Type B pancreatic cell (in vitro differentiated cells): ENCODE measurements around the gene INPP5J. TPM values are rescaled to one million over a fixed set of nuclear protein-coding genes. Genes with fewer than 3 reads are reported as not detected.

Source experiments
- DNase-seq: peaks from one replicate; pipeline ENCODE4 v3.0.0; 2021; ENCODE audit warnings: mixed read lengths; ENCODE audit not compliant: unreplicated experiment; ENCODE audit errors: extremely low spot score
- H3K27ac Mint-ChIP-seq: 2 replicates; pipeline ENCODE4 v1.8.0; 2021; ENCODE audit warnings: mild to moderate bottlenecking, mixed read lengths
- H3K27me3 Mint-ChIP-seq: 2 replicates; pipeline ENCODE4 v1.8.0; 2021; ENCODE audit warnings: mixed read lengths
- H3K36me3 Mint-ChIP-seq: 2 replicates; pipeline ENCODE4 v1.8.0; 2021; ENCODE audit warnings: mixed read lengths
- H3K4me1 Mint-ChIP-seq: one replicate; pipeline ENCODE4 v1.8.0; 2021; ENCODE audit warnings: mixed read lengths; ENCODE audit not compliant: unreplicated experiment
- H3K4me3 Mint-ChIP-seq: 2 replicates; pipeline ENCODE4 v1.8.0; 2021; ENCODE audit warnings: mild to moderate bottlenecking, mixed read lengths
- H3K9me3 Mint-ChIP-seq: 2 replicates; pipeline ENCODE4 v1.8.0; 2021; ENCODE audit warnings: mixed read lengths
- CTCF ChIP-seq: fragments of 200-600 bp; sonication (generic); conservative IDR thresholded peaks from 2 replicates; pipeline ENCODE4 v1.5.0; 2021; ENCODE audit warnings: antibody characterized with exemption, mild to moderate bottlenecking
- total RNA-seq: library from RNA; stranded (reverse); gene quantifications from 2 replicates; pipeline ENCODE4 v1.2.1, GENCODE V29; 2021; ENCODE audit warnings: low replicate concordance

The INPP5J gene
- total RNA-seq, 1 donor from 2014 or later, result 8.7 TPM

GRCh38 chr22:31091106-31091975 lies 31.4 kb upstream of the INPP5J start:
- H3K36me3 Mint-ChIP-seq, result peaks cover 5% of the 10 kb centered on the region
- no peaks in the 10 kb centered on the region for H3K27me3 Mint-ChIP-seq
- no peak overlapping the region for H3K4me3 Mint-ChIP-seq
- H3K4me1 Mint-ChIP-seq, result no peaks in the 10 kb centered on the region
- TF ChIP-seq CTCF, result no peak
- no peaks in the 10 kb centered on the region for H3K9me3 Mint-ChIP-seq
- H3K27ac Mint-ChIP-seq, result no peak overlapping the region
- no peak for DNase-seq

GRCh38 chr22:31092161-31092560 lies 30.6 kb upstream of the INPP5J start:
- no peaks in the 10 kb centered on the region for H3K27me3 Mint-ChIP-seq
- H3K36me3 Mint-ChIP-seq, result peaks cover 6% of the 10 kb centered on the region
- no peaks in the 10 kb centered on the region for H3K9me3 Mint-ChIP-seq
- no peak for DNase-seq
- H3K4me3 Mint-ChIP-seq, result no peak overlapping the region
- TF ChIP-seq CTCF, result no peak
- no peak overlapping the region for H3K27ac Mint-ChIP-seq
- no peaks in the 10 kb centered on the region for H3K4me1 Mint-ChIP-seq

GRCh38 chr22:31093086-31093850 lies 29.5 kb upstream of the INPP5J start:
- peaks cover 6% of the 10 kb centered on the region for H3K36me3 Mint-ChIP-seq

GRCh38 chr22:31094021-31094551 lies 28.7 kb upstream of the INPP5J start:
- no peak for TF ChIP-seq CTCF
- no peaks in the 10 kb centered on the region for H3K9me3 Mint-ChIP-seq
- no peaks in the 10 kb centered on the region for H3K4me1 Mint-ChIP-seq
- no peak overlapping the region for H3K4me3 Mint-ChIP-seq
- H3K27me3 Mint-ChIP-seq, result no peaks in the 10 kb centered on the region
- H3K36me3 Mint-ChIP-seq, result peaks cover 6% of the 10 kb centered on the region
- no peak overlapping the region for H3K27ac Mint-ChIP-seq
- DNase-seq, result no peak

More at GRCh38 chr22:31093086-31093850, 29.5 kb upstream of the INPP5J start:
- H3K4me3 Mint-ChIP-seq, result no peak overlapping the region
- no peaks in the 10 kb centered on the region for H3K9me3 Mint-ChIP-seq
- H3K27ac Mint-ChIP-seq, result no peak overlapping the region
- H3K4me1 Mint-ChIP-seq, result no peaks in the 10 kb centered on the region
- DNase-seq, result no peak
- no peaks in the 10 kb centered on the region for H3K27me3 Mint-ChIP-seq
- no peak for TF ChIP-seq CTCF

- TF ChIP-seq CTCF, result no peak
- no peak for DNase-seq
- H3K4me1 Mint-ChIP-seq, result no peaks in the 10 kb centered on the region
- no peak overlapping the region for H3K4me3 Mint-ChIP-seq
- H3K36me3 Mint-ChIP-seq, result peaks cover 6% of the 10 kb centered on the region
- no peaks in the 10 kb centered on the region for H3K9me3 Mint-ChIP-seq
- no peaks in the 10 kb centered on the region for H3K27me3 Mint-ChIP-seq
- no peak overlapping the region for H3K27ac Mint-ChIP-seq
Observed at GRCh38 chr22:31094741-31095140, 28.0 kb upstream of the INPP5J start.
